ENCODE measurements around the gene C3orf20.

GRCh38 chr3:14793858-14794234 is 118.9 kb downstream of the C3orf20 start:
- no peak for TF ChIP-seq POLR2A (IDR thresholded peaks at IDR 0.05)
- TF ChIP-seq, protein P1, sequence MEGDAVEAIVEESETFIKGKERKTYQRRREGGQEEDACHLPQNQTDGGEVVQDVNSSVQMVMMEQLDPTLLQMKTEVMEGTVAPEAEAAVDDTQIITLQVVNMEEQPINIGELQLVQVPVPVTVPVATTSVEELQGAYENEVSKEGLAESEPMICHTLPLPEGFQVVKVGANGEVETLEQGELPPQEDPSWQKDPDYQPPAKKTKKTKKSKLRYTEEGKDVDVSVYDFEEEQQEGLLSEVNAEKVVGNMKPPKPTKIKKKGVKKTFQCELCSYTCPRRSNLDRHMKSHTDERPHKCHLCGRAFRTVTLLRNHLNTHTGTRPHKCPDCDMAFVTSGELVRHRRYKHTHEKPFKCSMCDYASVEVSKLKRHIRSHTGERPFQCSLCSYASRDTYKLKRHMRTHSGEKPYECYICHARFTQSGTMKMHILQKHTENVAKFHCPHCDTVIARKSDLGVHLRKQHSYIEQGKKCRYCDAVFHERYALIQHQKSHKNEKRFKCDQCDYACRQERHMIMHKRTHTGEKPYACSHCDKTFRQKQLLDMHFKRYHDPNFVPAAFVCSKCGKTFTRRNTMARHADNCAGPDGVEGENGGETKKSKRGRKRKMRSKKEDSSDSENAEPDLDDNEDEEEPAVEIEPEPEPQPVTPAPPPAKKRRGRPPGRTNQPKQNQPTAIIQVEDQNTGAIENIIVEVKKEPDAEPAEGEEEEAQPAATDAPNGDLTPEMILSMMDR (IDR thresholded peaks at IDR 0.05): no peak
